Neural progenitor cell (in vitro differentiated cells): ENCODE measurements around the gene PYDC2. TPM values are rescaled to one million over a fixed set of nuclear protein-coding genes. Genes with fewer than 3 reads are reported as not detected.
A peak's percentile ranks its signal among the peaks of the same experiment; 100 is the strongest.

ENCODE experiments used
- DNase-seq: peaks from one replicate; pipeline ENCODE4 v3.0.0-alpha.2; 2016; ENCODE audit warnings: low spot score
- H2AFZ ChIP-seq: fragments of 200-600 bp; sonication (generic); replicated peaks from 2 replicates; pipeline ENCODE4 v1.6.1; 2016; ENCODE audit warnings: antibody characterized with exemption
- H3F3A ChIP-seq: fragments of 200-600 bp; sonication (generic); 2 replicates; pipeline ENCODE4 v1.6.1; 2016; ENCODE audit warnings: antibody characterized with exemption, low read depth
- H3K27ac ChIP-seq: fragments of 200-600 bp; sonication (generic); 2 replicates; pipeline ENCODE4 v1.5.1; 2016; ENCODE audit warnings: mild to moderate bottlenecking
- H3K27me3 ChIP-seq: fragments of 200-600 bp; sonication (generic); 2 replicates; pipeline ENCODE4 v1.6.1; 2016; ENCODE audit warnings: mild to moderate bottlenecking, moderate library complexity
- H3K36me3 ChIP-seq: fragments of 200-600 bp; sonication (generic); 2 replicates; pipeline ENCODE4 v1.5.1; 2016
- H3K4me1 ChIP-seq: fragments of 200-600 bp; sonication (generic); 2 replicates; pipeline ENCODE4 v1.6.1; 2016; ENCODE audit warnings: mixed run types
- H3K4me2 ChIP-seq: fragments of 200-600 bp; sonication (generic); 2 replicates; pipeline ENCODE4 v1.6.1; 2016
- H3K4me3 ChIP-seq: fragments of 200-600 bp; sonication (generic); 2 replicates; pipeline ENCODE4 v1.5.1; 2016
- H3K79me2 ChIP-seq: fragments of 200-600 bp; sonication (generic); 2 replicates; pipeline ENCODE4 v1.6.1; 2016; ENCODE audit warnings: low read depth
- H3K9ac ChIP-seq: fragments of 200-600 bp; sonication (generic); 2 replicates; pipeline ENCODE4 v1.6.1; 2016
- H3K9me3 ChIP-seq: fragments of 200-600 bp; sonication (generic); 2 replicates; pipeline ENCODE4 v1.5.1; 2016; ENCODE audit warnings: low read depth
- H4K20me1 ChIP-seq: fragments of 200-600 bp; sonication (generic); 2 replicates; pipeline ENCODE4 v1.6.1; 2016; ENCODE audit warnings: low read depth
- H3K27ac Mint-ChIP-seq: 3 replicates; pipeline ENCODE4 v1.8.0; 2021; ENCODE audit warnings: mixed read lengths
- H3K27me3 Mint-ChIP-seq: 2 replicates; pipeline ENCODE4 v1.8.0; 2022; ENCODE audit warnings: low read depth, mild to moderate bottlenecking, inconsistent platforms, moderate library complexity, mixed read lengths; ENCODE audit not compliant: insufficient read depth
- H3K36me3 Mint-ChIP-seq: 3 replicates; pipeline ENCODE4 v1.8.0; 2021; ENCODE audit warnings: mixed read lengths
- H3K4me1 Mint-ChIP-seq: 3 replicates; pipeline ENCODE4 v1.8.0; 2021; ENCODE audit warnings: mixed read lengths
- H3K4me3 Mint-ChIP-seq: 3 replicates; pipeline ENCODE4 v1.8.0; 2021; ENCODE audit warnings: mild to moderate bottlenecking, moderate library complexity, mixed read lengths
- H3K9me3 Mint-ChIP-seq: 3 replicates; pipeline ENCODE4 v1.8.0; 2020; ENCODE audit warnings: mixed read lengths
- CTCF ChIP-seq: fragments of 200-600 bp; sonication (generic); IDR thresholded peaks from 2 replicates; pipeline ENCODE4 v1.5.1; 2017; ENCODE audit warnings: antibody characterized with exemption, mild to moderate bottlenecking
- EZH2 ChIP-seq: fragments of 200-600 bp; sonication (generic); IDR thresholded peaks from 2 replicates; pipeline ENCODE4 v1.6.1; 2017; ENCODE audit warnings: antibody characterized with exemption, mild to moderate bottlenecking, moderate library complexity
- EZH2phosphoT487 ChIP-seq: fragments of 200-600 bp; sonication (generic); IDR thresholded peaks from 2 replicates; pipeline ENCODE4 v1.6.1; 2017; ENCODE audit warnings: antibody characterized with exemption
- total RNA-seq: library from RNA; depleted of rRNA; stranded (reverse); fragments of >200 nt; gene quantifications from 2 replicates; pipeline ENCODE4 v1.2.3, GENCODE V29; 2015; ENCODE audit warnings: low replicate concordance

The PYDC2 gene
- total RNA-seq, 1 donor from 2014 or later = not detected

GRCh38 chr3:191455257-191455952, 5.6 kb upstream of the PYDC2 start:
- no peak for TF ChIP-seq EZH2phosphoT487
- no peak for TF ChIP-seq CTCF
- no peak for TF ChIP-seq EZH2

GRCh38 chr3:191460360-191460759, 603 bp upstream of the PYDC2 start:
- no peaks in the 10 kb centered on the region for H3F3A ChIP-seq
- H3K79me2 ChIP-seq = no peaks in the 10 kb centered on the region
- no peaks in the 10 kb centered on the region for H3K36me3 Mint-ChIP-seq

More at GRCh38 chr3:191455257-191455952, 5.6 kb upstream of the PYDC2 start:
- Mint-ChIP-seq H3K36me3 (peaks cover 2% of the 10 kb centered on the region), H3K27ac (no peak overlapping the region), H3K27me3 (no peaks in the 10 kb centered on the region), H3K4me3 (no peak overlapping the region), H3K4me1 (no peaks in the 10 kb centered on the region), H3K9me3 (peaks cover 6% of the 10 kb centered on the region)
- Histone ChIP-seq H3K9ac (no peak overlapping the region), H3K4me1 (no peaks in the 10 kb centered on the region), H3K4me2 (no peak overlapping the region), H3K4me3 (no peak overlapping the region), H3F3A (no peaks in the 10 kb centered on the region), H3K79me2 (no peaks in the 10 kb centered on the region), H2AFZ (no peak overlapping the region), H3K36me3 (no peaks in the 10 kb centered on the region), H4K20me1 (no peaks in the 10 kb centered on the region), H3K27me3 (no peaks in the 10 kb centered on the region), H3K9me3 (no peaks in the 10 kb centered on the region), H3K27ac (no peak overlapping the region)
- no peak for DNase-seq

GRCh38 chr3:191470080-191470479, 9.1 kb downstream of the PYDC2 start:
- Mint-ChIP-seq H3K9me3 (peaks cover 2% of the 10 kb centered on the region), H3K36me3 (no peaks in the 10 kb centered on the region), H3K27ac (no peak overlapping the region), H3K4me3 (no peak overlapping the region), H3K4me1 (no peaks in the 10 kb centered on the region), H3K27me3 (no peaks in the 10 kb centered on the region)
- Histone ChIP-seq H3F3A (no peaks in the 10 kb centered on the region), H3K4me3 (no peak overlapping the region), H3K9ac (no peak overlapping the region), H3K4me2 (no peak overlapping the region), H3K4me1 (no peaks in the 10 kb centered on the region), H3K9me3 (no peaks in the 10 kb centered on the region), H3K27ac (peak overlapping the region; percentile 35), H3K27me3 (no peaks in the 10 kb centered on the region), H3K36me3 (no peaks in the 10 kb centered on the region), H4K20me1 (no peaks in the 10 kb centered on the region), H2AFZ (peak overlapping the region; percentile 90), H3K79me2 (no peaks in the 10 kb centered on the region)
- no peak for DNase-seq
- no peak for TF ChIP-seq EZH2
- TF ChIP-seq EZH2phosphoT487 = no peak
- TF ChIP-seq CTCF = no peak

More at GRCh38 chr3:191460360-191460759, 603 bp upstream of the PYDC2 start:
- no peak overlapping the region for H3K4me3 ChIP-seq
- no peaks in the 10 kb centered on the region for H3K4me1 ChIP-seq
- H3K9me3 Mint-ChIP-seq = peaks cover 2% of the 10 kb centered on the region
- peaks cover 2% of the 10 kb centered on the region for H3K27me3 Mint-ChIP-seq
- no peak overlapping the region for H3K9ac ChIP-seq
- TF ChIP-seq CTCF = no peak
- TF ChIP-seq EZH2phosphoT487 = no peak
- no peak for TF ChIP-seq EZH2
- DNase-seq = no peak
- no peak overlapping the region for H3K27ac ChIP-seq
- H3K4me2 ChIP-seq = no peak overlapping the region
- H3K36me3 ChIP-seq = no peaks in the 10 kb centered on the region
- no peaks in the 10 kb centered on the region for H3K9me3 ChIP-seq
- H3K4me1 Mint-ChIP-seq = no peaks in the 10 kb centered on the region
- no peak overlapping the region for H3K4me3 Mint-ChIP-seq
- no peak overlapping the region for H3K27ac Mint-ChIP-seq
- H3K27me3 ChIP-seq = no peaks in the 10 kb centered on the region
- H2AFZ ChIP-seq = no peak overlapping the region
- H4K20me1 ChIP-seq = no peaks in the 10 kb centered on the region
